ENCODE results near the gene ARID5B.

The ARID5B gene

GRCh38 chr10:62113680-62114079, 212.2 kb downstream of the ARID5B start:
- DNase-seq = no peak

GRCh38 chr10:62115321-62115720, 213.8 kb downstream of the ARID5B start:
- no peak for DNase-seq

DNA sequence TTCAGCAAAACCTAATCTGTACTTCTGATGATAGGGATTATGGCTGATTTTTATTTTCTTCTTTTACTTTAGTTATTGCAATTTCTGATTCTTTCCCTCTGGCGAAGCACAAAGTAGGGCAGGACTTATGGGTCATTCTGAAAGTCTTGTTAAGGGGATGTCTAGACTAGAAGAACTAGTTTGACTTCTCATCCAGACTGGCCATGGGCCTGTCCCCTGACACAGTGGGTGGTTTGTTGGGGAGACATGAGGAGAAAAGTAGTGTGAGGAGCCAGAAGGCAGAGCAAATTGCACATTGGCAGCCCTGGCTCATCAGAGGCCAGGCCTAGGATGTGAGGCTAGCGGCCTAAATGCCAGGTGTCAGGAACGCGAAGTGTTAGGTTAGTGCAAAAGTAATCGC, 214.3 kb downstream of the ARID5B start:
- DNase-seq = no peak

DNA sequence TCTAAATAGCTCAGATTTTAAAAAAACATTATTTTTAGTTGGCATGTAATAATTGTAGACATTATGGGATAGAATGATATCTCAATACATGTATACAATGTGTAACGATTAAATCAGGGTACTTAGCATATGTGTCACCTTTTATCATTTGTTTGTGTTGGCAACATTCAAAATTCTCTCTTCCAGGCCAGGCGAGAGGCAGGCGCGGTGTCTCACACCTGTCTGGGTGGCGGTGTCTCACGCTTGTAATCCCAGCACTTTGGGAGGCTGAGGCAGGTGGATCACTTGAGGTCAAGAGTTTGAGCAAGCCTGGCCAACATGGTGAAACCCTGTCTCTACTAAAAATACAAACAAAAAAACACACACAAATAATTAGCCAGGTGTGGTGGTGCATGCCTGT, 215.4 kb downstream of the ARID5B start:
- no peak for DNase-seq

DNA sequence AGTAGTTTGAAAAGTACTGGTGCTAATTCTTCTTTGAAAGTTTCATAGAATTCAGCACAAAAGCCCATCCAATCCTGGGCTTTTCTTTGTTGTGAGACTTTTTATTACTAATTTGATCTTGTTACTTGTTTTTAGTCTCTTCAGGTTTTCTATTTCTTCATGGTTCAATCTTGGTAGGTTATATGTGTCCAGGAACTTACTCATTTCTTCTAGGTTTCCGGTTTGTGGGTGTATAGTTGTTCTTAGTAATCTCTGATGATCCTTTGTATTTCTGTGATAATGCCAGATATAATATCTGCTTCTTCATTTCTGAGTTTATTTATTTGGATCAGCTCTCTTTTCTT, 219.7 kb downstream of the ARID5B start:
- no peak for DNase-seq

DNA sequence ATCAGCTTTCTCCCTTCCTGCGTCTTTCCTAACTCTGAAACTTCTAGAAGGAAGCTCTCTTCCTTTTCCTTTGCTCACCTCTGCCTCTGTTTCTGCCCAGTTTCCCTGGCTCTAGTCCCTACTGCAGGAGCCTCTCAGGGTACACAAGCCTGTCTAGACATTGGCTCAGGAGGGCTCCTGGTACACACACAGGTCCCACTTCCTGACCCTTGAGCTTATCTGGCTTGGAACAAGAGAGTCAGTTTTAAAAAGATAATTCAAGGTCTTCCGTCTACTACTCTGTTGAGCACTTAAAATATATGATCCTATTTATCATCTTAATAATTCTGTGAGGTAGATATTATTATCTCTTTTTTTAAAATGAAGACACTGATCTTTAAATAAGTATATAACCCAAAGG, 226.5 kb downstream of the ARID5B start:
- no peak for DNase-seq

DNA sequence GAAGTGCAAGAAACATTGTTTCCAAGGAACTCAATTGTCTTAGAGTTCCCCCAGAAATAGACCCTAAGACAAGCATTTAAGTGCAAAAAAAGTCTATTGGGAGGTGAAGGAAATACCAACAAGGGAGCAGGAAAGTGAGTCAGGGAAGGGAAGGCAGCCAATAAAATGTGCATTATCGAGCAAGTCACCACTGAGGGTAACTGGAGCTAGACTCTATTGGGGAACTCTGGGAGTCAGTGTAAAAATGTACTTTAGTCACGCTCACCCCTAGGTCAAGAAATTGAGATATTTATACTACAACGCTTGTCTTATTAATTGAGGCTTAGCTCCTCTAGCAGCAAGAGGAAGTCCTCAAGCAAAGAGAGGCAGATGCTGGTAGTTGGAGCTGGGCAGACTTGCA, 229.4 kb downstream of the ARID5B start:
- DNase-seq = no peak

DNA sequence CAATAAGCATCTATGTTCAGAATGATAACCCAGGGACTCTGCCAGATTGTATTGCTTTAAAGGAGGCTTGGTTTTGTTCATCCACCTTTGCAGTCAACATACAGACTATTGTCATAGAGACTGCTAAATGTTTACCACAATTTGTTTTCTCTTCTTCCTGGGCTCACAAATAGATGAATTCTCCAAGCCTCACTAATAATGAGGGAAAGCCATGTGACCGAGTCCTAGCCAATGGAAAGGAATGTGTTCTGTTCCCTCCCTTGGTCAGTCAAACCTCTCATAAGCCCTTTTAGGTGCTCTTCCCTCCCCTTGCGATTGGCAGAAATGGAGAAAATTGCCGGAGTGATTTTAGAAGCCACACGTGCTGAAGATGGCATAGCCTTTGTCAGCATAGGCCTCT, 230.2 kb downstream of the ARID5B start:
- no peak for DNase-seq

DNA sequence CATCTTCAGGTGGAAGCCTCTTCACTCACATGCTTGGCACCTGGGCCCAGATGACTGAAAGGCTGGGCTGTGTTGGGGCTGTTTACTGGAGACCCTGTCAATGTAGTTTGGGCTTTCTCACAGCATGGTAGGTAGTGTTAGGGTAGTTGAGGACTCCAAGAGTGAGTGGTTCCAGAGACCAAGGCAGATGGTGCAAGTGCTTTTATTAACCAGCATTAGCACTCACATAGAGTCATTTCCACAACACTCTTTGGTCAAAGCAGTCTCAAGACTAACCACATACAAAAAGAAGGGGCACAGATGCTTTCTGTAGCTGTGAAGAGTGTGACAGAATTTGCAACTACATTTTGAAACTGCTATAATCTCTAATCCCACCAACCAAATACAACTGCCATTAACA, 232.1 kb downstream of the ARID5B start:
- DNase-seq = no peak

GRCh38 chr10:62136931-62137330, 235.4 kb downstream of the ARID5B start:
- DNase-seq = no peak
